ENCODE results near the gene RAB39B. TPM values are rescaled to one million over a fixed set of nuclear protein-coding genes. Genes with fewer than 3 reads are reported as not detected.
"Not testable (repeated sequence)": the region's sequence is repeated elsewhere in the genome, so short reads cannot be mapped to it uniquely, and the experiment has no call there.

Gene RAB39B
- total RNA-seq = 8.4 and 8.7 TPM in 2 replicates

DNA sequence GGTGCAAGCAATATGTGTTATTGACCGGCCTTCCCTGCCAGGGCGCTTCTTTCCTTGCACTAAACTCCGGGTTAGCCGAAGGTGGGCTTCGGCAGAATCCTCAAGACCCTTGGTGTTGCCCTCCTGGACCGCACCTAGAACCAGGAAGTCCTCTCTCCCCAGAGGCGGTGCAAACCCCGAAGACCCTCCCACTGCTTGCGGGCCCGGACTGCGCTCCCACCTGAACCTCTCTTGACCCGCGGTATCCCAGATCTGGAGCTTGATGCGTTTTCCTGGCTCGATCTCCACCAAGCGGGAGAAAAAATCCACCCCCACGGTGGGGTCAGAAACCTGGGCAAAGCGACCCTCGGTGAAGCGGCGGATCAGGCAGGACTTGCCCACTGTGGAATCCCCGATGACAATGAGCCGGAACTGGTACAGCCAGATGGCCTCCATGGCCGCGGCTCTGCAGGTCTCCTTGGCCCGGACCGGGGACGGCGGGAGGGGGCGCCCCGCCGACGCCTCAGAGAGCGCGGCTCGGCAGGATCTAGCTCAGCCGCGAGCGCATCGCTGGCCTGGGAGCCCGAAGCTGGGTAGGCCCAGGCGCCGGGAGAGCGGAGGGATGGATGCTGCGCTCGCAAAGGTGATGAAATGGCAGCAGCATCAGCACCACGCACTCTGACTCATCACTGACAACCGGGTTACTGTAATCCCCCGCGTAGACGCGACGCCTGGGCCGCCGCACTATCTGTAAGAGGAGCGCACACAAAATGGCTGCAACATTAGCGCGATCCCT lies at the start of gene RAB39B:
TSS of gene RAB39B (minus strand) at position 638 of the 775 bp plus-strand sequence. CDS start at position 435, 203 bp downstream.
- intact Hi-C loops (cut with micrococcal nuclease) = loop anchor here (1.0 kb wide), 1 partner anchor 48 kb away; the partner anchor contains the start of gene VBP1

GRCh38 chrX:155313766-155314165 lies 49.5 kb upstream of the RAB39B start:
- intact Hi-C loops (cut with micrococcal nuclease) = no loop called here

- intact Hi-C loops (cut with micrococcal nuclease) = no loop called here
Measured at GRCh38 chrX:155293771-155294170, 29.5 kb upstream of the RAB39B start.

- intact Hi-C loops (cut with micrococcal nuclease) = no loop called here
Measured at GRCh38 chrX:155279873-155280272, 15.6 kb upstream of the RAB39B start.

- intact Hi-C loops (cut with micrococcal nuclease) = no loop called here
Measured at GRCh38 chrX:155270969-155271368, 6.7 kb upstream of the RAB39B start.

- intact Hi-C loops (cut with micrococcal nuclease) = not testable (repeated sequence)
Measured at GRCh38 chrX:155267995-155268394, 3.7 kb upstream of the RAB39B start.

GRCh38 chrX:155266439-155266838 lies 2.1 kb upstream of the RAB39B start:
- intact Hi-C loops (cut with micrococcal nuclease) = no loop called here

GRCh38 chrX:155262970-155263754 lies 1.1 kb downstream of the RAB39B start:
- intact Hi-C loops (cut with micrococcal nuclease) = no loop called here

DNA sequence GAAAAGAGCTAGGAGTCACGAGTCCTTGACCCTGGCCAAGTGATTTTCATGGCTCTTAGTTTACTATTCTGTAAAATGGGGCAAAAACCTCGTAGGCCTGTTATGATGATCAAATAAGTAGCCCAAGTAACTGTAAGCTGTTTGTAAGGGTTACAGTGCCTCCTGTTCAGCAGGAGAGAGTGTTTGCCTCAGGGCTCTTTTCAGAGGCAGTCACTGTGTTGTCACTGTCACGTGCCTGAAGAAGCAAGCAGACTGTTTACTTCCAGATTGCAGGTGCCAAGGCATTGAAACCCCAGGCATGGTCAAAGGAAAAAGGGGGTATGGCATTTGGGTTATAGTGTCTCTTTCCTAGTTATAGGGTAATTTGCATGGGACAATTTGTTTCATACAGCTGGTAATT lies 4.5 kb downstream of the RAB39B start:
- intact Hi-C loops (cut with micrococcal nuclease) = no loop called here

DNA sequence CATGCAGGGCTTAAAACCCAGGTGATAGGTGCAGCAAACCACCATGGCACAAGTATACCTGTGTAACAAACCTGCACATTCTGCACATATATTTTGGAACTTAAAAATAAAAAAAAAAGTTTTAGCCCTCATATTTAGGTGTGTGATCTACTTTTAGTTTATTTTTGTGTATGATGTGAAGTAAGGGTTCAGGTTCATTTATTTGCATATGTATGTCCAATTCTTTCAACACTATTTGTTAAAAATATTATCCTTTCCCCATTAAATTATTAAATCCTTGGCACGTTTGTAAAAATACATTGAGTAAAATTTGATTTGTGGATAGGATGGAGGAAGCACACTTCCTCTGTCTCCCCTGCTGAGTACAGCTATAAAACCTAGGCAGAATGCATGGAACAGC lies 12.9 kb downstream of the RAB39B start:
- intact Hi-C loops (cut with micrococcal nuclease) = no loop called here

DNA sequence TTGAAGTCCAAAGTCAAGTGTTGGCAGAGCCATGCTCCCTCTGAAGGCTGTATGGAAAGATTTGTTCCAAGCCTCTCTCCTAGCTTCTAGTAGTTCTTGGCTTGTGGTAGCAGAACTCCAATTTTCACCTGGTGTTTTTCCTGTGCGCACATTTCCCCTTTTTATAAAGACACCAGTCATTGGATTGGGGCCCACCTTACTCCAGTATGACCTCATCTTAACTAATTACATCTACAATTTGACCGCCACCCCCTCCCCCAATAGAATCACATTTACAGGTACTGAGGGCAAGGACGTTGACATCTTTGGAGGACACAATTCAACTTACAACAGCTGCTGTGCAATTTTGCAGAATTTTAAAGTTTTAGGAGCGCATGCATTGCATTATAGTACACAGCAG lies 16.8 kb downstream of the RAB39B start:
- intact Hi-C loops (cut with micrococcal nuclease) = no loop called here

DNA sequence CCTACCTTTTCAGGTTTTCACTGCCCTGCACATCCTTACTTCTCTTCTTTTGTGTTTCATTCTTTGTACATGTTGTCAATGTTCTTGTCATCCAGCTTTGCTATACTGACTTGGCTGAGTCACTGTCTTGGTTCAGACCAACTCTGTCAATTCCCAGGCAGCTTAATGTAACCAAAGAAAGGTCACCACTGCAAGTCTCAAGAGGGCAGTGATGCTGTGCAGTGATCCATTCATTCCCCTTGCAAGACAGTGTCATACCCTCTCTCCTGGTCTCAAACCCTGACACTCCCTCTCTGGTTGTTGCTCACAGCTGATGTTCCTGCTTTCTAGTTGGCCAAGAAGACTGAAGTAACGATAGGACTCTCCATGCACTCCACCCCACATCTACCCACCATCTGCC lies 17.5 kb downstream of the RAB39B start:
- intact Hi-C loops (cut with micrococcal nuclease) = no loop called here

DNA sequence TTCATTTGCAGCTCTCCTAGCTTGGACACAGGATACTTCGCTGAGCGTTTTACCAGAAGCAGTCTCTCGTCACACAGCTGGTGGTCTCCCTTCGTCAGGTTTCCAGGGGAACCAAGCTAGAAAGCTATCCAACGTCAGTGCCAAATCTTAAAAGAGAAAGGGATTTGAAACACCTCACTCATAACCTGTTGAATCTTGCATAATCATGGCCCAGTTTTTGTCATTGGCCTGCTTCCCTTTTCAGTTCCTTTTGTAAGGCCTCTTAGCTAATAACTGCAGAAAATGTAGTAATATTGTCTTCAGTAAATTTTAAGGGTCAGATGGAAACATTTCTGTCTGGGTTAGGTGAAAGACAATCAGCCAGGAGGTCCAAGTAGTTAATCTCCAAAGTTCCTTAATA lies 22.0 kb downstream of the RAB39B start:
- intact Hi-C loops (cut with micrococcal nuclease) = no loop called here

DNA sequence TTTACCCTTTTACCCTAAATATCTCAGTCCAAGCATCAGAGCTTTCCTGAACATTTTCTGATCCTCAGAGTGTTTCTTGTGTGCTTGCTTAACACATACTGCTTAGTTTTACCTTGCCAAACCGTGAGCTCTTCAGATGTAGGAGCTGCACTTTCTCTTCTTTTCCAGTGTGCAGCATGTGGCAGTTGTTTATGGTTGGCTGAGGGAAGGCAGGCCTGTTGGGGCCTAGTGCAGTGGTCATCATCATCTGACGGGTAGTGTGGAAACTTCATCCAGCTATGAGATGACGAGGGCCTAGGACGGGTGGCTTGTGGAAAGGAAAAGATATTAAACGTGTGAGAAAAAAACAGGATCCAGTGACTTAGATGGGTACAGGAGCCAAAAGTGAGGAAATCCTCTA lies 26.6 kb downstream of the RAB39B start:
- intact Hi-C loops (cut with micrococcal nuclease) = no loop called here

DNA sequence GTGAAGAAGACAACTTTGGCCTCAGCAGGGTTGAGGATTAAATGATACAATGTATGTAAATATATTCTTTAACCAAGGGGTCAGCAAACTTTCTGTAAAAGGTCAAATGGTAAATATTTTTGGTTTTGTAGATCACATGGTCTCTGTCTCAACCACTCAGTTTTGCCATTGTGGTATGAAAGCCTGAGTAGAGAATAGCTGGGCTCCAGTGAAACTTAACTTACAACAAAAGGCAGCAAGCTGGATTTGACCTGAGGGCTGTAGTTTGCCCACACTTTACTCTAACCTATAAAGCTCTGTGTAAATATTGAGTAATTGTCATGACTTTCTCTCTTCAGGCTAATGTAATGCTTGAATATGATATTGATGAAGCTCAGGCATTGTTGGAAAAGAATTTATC lies 28.4 kb downstream of the RAB39B start:
- intact Hi-C loops (cut with micrococcal nuclease) = no loop called here

- intact Hi-C loops (cut with micrococcal nuclease) = no loop called here
Measured at GRCh38 chrX:155231163-155231562, 33.1 kb downstream of the RAB39B start.

DNA sequence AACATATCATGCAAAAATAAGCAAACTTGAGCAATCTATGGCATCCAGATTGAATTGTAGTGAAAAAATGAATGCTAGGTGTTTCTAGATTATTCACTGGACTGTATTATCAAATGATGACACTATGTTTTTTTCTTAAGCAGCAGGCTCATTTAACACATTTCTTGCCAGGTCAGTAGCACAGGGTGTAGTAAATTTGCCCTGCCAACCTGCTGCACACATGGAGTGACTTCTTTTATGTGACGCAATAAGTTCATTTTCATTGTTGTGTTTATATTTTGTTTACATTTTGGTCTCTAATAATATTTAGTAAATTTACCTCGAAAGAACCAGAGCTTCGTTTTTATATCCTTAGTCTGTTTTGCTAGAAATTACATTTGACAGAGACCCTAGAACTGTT lies 38.5 kb downstream of the RAB39B start:
- intact Hi-C loops (cut with micrococcal nuclease) = no loop called here

- intact Hi-C loops (cut with micrococcal nuclease) = not testable (repeated sequence)
Measured at GRCh38 chrX:155223746-155224145, 40.5 kb downstream of the RAB39B start.

- intact Hi-C loops (cut with micrococcal nuclease) = no loop called here
Measured at GRCh38 chrX:155221351-155221750, 42.9 kb downstream of the RAB39B start.

DNA sequence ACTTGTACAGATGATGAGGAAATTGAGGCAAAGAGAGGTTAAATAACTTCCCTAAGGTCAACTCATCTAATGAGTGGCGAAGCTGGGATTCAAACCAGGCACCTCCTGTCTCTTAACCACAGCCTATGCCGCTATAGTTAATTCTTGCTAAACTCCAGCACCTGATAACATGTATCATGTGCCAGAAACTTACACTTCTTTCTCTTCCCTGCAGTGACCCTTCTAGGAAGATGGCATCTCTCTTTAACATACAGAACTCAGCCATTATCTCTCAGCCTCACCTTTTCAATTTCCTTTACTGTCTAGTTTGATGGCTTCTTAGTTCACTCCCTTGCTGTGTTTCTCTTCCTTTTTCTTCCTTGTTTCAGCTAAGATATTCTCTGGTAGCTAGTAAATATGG lies 45.5 kb downstream of the RAB39B start:
- intact Hi-C loops (cut with micrococcal nuclease) = loop anchor here (5.0 kb wide), 1 partner anchor 126 kb away; no protein-coding TSS in a partner anchor

DNA sequence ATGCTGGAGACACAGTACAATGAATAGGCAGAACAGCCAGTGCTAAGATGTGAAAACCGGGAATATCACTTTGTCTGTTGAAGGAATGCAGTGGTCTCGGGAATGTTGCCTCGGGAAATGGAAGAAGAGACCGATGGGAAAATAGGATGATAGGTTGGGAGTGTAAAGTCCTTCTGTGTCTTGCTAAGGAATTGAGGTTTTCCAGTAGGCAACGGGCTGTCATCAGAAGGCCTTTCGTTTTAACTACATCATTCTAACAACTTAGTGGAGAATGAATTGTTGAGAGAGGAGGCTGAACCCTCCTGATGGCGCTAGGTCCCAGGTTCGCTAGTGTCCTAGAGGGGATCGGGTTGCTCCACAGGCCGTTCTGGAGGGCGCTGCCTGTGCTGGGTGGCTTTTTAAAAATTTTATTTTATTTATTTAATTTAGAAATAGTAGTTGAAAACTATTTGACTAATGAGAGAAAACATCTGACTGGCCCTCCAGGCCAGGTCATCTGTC lies 47.3 kb downstream of the RAB39B start:
- intact Hi-C loops (cut with micrococcal nuclease) = loop anchor here (1.0 to 5.0 kb wide), 3 partner anchors 47 to 146 kb away; partner anchors contain the start of genes BRCC3, CMC4, MTCP1 and RAB39B

Data from T-helper 2 cell treated with Interferon-gamma antibody and Interleukin-4, amounts not matched to agents 100 ng/mL and 5 ng/mL, for 36 hours (primary cell).